ENCODE data around the gene BCO2.
"Not testable (repeated sequence)": the region's sequence is repeated elsewhere in the genome, so short reads cannot be mapped to it uniquely, and the experiment has no call there.

Gene BCO2

GRCh38 chr11:112196519-112197087, 21.3 kb downstream of the BCO2 start:
- Histone ChIP-seq H3K4me1 (ENCODE audit: insufficient read depth, low read length) (no peaks in the 10 kb centered on the region), H3K27me3 (ENCODE audit: insufficient read depth, low read length) (no peaks in the 10 kb centered on the region), H3K9me3 (ENCODE audit: insufficient read depth, low read depth, low read length) (no peaks in the 10 kb centered on the region), H3K36me3 (ENCODE audit: insufficient read depth, low read length) (no peaks in the 10 kb centered on the region), H3K4me3 (ENCODE audit: low read length) (no peak overlapping the region), H3K9ac (ENCODE audit: low read depth, low read length) (no peak overlapping the region), H3K27ac (ENCODE audit: low read depth, low read length) (no peak overlapping the region)
- whole genome bisulfite sequencing, result 94% methylated on average over 2 of the region's 2 CpGs

GRCh38 chr11:112199101-112199500, 23.8 kb downstream of the BCO2 start:
- 75% methylated on average over 3 of the region's 4 CpGs for WGBS
- not testable (repeated sequence) for H3K4me1 ChIP-seq (ENCODE audit: insufficient read depth, low read length); H3K27me3 ChIP-seq (ENCODE audit: insufficient read depth, low read length)

GRCh38 chr11:112200252-112200651, 24.9 kb downstream of the BCO2 start:
- H3K9ac ChIP-seq (ENCODE audit: low read depth, low read length), result no peak overlapping the region
- no peaks in the 10 kb centered on the region for H3K4me1 ChIP-seq (ENCODE audit: insufficient read depth, low read length)
- H3K36me3 ChIP-seq (ENCODE audit: insufficient read depth, low read length), result no peaks in the 10 kb centered on the region
- H3K27me3 ChIP-seq (ENCODE audit: insufficient read depth, low read length), result no peaks in the 10 kb centered on the region
- 39% methylated on average over 2 of the region's 2 CpGs for WGBS
- no peak overlapping the region for H3K27ac ChIP-seq (ENCODE audit: low read depth, low read length)
- no peaks in the 10 kb centered on the region for H3K9me3 ChIP-seq (ENCODE audit: insufficient read depth, low read depth, low read length)
- no peak overlapping the region for H3K4me3 ChIP-seq (ENCODE audit: low read length)

More at GRCh38 chr11:112199101-112199500, 23.8 kb downstream of the BCO2 start:
- not testable (repeated sequence) for H3K4me3 ChIP-seq (ENCODE audit: low read length); H3K9me3 ChIP-seq (ENCODE audit: insufficient read depth, low read depth, low read length); H3K36me3 ChIP-seq (ENCODE audit: insufficient read depth, low read length); H3K9ac ChIP-seq (ENCODE audit: low read depth, low read length); H3K27ac ChIP-seq (ENCODE audit: low read depth, low read length)

- no peak overlapping the region for H3K4me3 ChIP-seq (ENCODE audit: low read length)
- 92% methylated on average over 23 of the region's 23 CpGs for WGBS
- no peak overlapping the region for H3K27ac ChIP-seq (ENCODE audit: low read depth, low read length)
These were observed 30.8 kb downstream of the BCO2 start for GRCh38 chr11:112206071-112206470.

GRCh38 chr11:112210890-112211289, 35.6 kb downstream of the BCO2 start:
- no CpG with 5 or more reads among the region's 1 CpG for WGBS
- Histone ChIP-seq H3K4me3 (ENCODE audit: low read length) (no peak overlapping the region), H3K9me3 (ENCODE audit: insufficient read depth, low read depth, low read length) (no peaks in the 10 kb centered on the region), H3K36me3 (ENCODE audit: insufficient read depth, low read length) (no peaks in the 10 kb centered on the region), H3K27ac (ENCODE audit: low read depth, low read length) (no peak overlapping the region), H3K9ac (ENCODE audit: low read depth, low read length) (no peak overlapping the region), H3K4me1 (ENCODE audit: insufficient read depth, low read length) (no peaks in the 10 kb centered on the region), H3K27me3 (ENCODE audit: insufficient read depth, low read length) (no peaks in the 10 kb centered on the region)

More at GRCh38 chr11:112206071-112206470, 30.8 kb downstream of the BCO2 start:
- H3K9ac ChIP-seq (ENCODE audit: low read depth, low read length), result no peak overlapping the region
- H3K27me3 ChIP-seq (ENCODE audit: insufficient read depth, low read length), result no peaks in the 10 kb centered on the region
- no peaks in the 10 kb centered on the region for H3K36me3 ChIP-seq (ENCODE audit: insufficient read depth, low read length)
- H3K9me3 ChIP-seq (ENCODE audit: insufficient read depth, low read depth, low read length), result no peaks in the 10 kb centered on the region
- H3K4me1 ChIP-seq (ENCODE audit: insufficient read depth, low read length), result no peaks in the 10 kb centered on the region

GRCh38 chr11:112211536-112211935, 36.2 kb downstream of the BCO2 start:
- WGBS, result 51% methylated on average over 2 of the region's 2 CpGs
- Histone ChIP-seq H3K9me3 (ENCODE audit: insufficient read depth, low read depth, low read length) (no peaks in the 10 kb centered on the region), H3K4me3 (ENCODE audit: low read length) (no peak overlapping the region), H3K27ac (ENCODE audit: low read depth, low read length) (no peak overlapping the region), H3K36me3 (ENCODE audit: insufficient read depth, low read length) (no peaks in the 10 kb centered on the region), H3K4me1 (ENCODE audit: insufficient read depth, low read length) (no peaks in the 10 kb centered on the region), H3K27me3 (ENCODE audit: insufficient read depth, low read length) (no peaks in the 10 kb centered on the region), H3K9ac (ENCODE audit: low read depth, low read length) (no peak overlapping the region)

GRCh38 chr11:112212290-112212689, 37.0 kb downstream of the BCO2 start:
- Histone ChIP-seq H3K9ac (ENCODE audit: low read depth, low read length) (no peak overlapping the region), H3K4me1 (ENCODE audit: insufficient read depth, low read length) (no peaks in the 10 kb centered on the region), H3K36me3 (ENCODE audit: insufficient read depth, low read length) (no peaks in the 10 kb centered on the region), H3K4me3 (ENCODE audit: low read length) (no peak overlapping the region), H3K27me3 (ENCODE audit: insufficient read depth, low read length) (no peaks in the 10 kb centered on the region), H3K9me3 (ENCODE audit: insufficient read depth, low read depth, low read length) (no peaks in the 10 kb centered on the region), H3K27ac (ENCODE audit: low read depth, low read length) (no peak overlapping the region)
- 87% methylated on average over 3 of the region's 3 CpGs for WGBS

- Histone ChIP-seq H3K36me3 (ENCODE audit: insufficient read depth, low read length) (no peaks in the 10 kb centered on the region), H3K4me3 (ENCODE audit: low read length) (no peak overlapping the region), H3K9ac (ENCODE audit: low read depth, low read length) (no peak overlapping the region), H3K27ac (ENCODE audit: low read depth, low read length) (no peak overlapping the region), H3K9me3 (ENCODE audit: insufficient read depth, low read depth, low read length) (no peaks in the 10 kb centered on the region), H3K27me3 (ENCODE audit: insufficient read depth, low read length) (no peaks in the 10 kb centered on the region), H3K4me1 (ENCODE audit: insufficient read depth, low read length) (no peaks in the 10 kb centered on the region)
These were observed 37.4 kb downstream of the BCO2 start for GRCh38 chr11:112212710-112213109.

GRCh38 chr11:112213753-112214152, 38.4 kb downstream of the BCO2 start:
- Histone ChIP-seq H3K9ac (ENCODE audit: low read depth, low read length) (no peak overlapping the region), H3K36me3 (ENCODE audit: insufficient read depth, low read length) (no peaks in the 10 kb centered on the region), H3K27me3 (ENCODE audit: insufficient read depth, low read length) (no peaks in the 10 kb centered on the region), H3K4me3 (ENCODE audit: low read length) (no peak overlapping the region), H3K9me3 (ENCODE audit: insufficient read depth, low read depth, low read length) (no peaks in the 10 kb centered on the region), H3K4me1 (ENCODE audit: insufficient read depth, low read length) (no peaks in the 10 kb centered on the region), H3K27ac (ENCODE audit: low read depth, low read length) (no peak overlapping the region)
- 96% methylated on average over 4 of the region's 4 CpGs for WGBS

- H3K36me3 ChIP-seq (ENCODE audit: insufficient read depth, low read length), result no peaks in the 10 kb centered on the region
- no peak overlapping the region for H3K4me3 ChIP-seq (ENCODE audit: low read length)
- WGBS, result 86% methylated on average over 3 of the region's 6 CpGs
- no peak overlapping the region for H3K9ac ChIP-seq (ENCODE audit: low read depth, low read length)
- no peaks in the 10 kb centered on the region for H3K27me3 ChIP-seq (ENCODE audit: insufficient read depth, low read length)
- no peaks in the 10 kb centered on the region for H3K9me3 ChIP-seq (ENCODE audit: insufficient read depth, low read depth, low read length)
- H3K27ac ChIP-seq (ENCODE audit: low read depth, low read length), result no peak overlapping the region
- H3K4me1 ChIP-seq (ENCODE audit: insufficient read depth, low read length), result no peaks in the 10 kb centered on the region
These were observed 40.3 kb downstream of the BCO2 start for GRCh38 chr11:112215621-112216020.

- Histone ChIP-seq H3K9ac (ENCODE audit: low read depth, low read length) (no peak overlapping the region), H3K27me3 (ENCODE audit: insufficient read depth, low read length) (no peaks in the 10 kb centered on the region), H3K27ac (ENCODE audit: low read depth, low read length) (no peak overlapping the region), H3K36me3 (ENCODE audit: insufficient read depth, low read length) (no peaks in the 10 kb centered on the region), H3K9me3 (ENCODE audit: insufficient read depth, low read depth, low read length) (no peaks in the 10 kb centered on the region), H3K4me3 (ENCODE audit: low read length) (no peak overlapping the region), H3K4me1 (ENCODE audit: insufficient read depth, low read length) (no peaks in the 10 kb centered on the region)
- 95% methylated on average over 1 of the region's 1 CpG for WGBS
These were observed 41.3 kb downstream of the BCO2 start for GRCh38 chr11:112216561-112217105.

All from HUES64 (cell line).